GM12801 (cell line): Measurements from ENCODE around the gene ELOB.

Experiments
- TF ChIP-seq, protein P1 (sequence below): IDR thresholded peaks from one replicate; pipeline ENCODE4 v1.5.1; 2011; ENCODE audit warnings: control low read depth; ENCODE audit not compliant: insufficient read length; ENCODE audit errors: extremely low read depth

The ELOB gene

DNA sequence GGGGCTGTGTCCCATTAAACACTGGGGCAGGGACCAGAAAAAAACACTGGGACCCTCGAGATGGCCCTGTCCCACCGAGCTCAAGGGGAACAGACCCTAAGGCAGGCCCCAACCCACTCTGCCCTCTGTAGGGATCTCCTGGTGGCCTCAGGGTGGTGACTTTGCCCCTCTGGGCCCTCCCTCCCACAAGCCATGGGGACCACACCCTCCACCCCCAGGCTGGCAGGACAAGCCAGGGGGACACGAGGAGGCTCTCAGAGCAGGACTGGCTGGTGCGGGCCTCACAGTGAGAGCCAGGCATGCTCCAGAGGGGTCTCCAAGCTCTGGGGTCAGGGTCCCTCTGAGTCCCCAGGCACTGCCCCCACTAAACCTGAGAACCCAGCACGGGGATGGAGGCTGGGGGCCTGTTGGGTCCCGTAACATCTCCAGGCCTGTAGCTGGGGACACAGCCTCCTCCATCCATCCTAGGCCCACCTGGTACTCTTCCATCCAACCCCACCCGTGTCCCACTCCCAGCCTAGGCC lies 39.1 kb downstream of the ELOB start:
- TF ChIP-seq, protein P1, sequence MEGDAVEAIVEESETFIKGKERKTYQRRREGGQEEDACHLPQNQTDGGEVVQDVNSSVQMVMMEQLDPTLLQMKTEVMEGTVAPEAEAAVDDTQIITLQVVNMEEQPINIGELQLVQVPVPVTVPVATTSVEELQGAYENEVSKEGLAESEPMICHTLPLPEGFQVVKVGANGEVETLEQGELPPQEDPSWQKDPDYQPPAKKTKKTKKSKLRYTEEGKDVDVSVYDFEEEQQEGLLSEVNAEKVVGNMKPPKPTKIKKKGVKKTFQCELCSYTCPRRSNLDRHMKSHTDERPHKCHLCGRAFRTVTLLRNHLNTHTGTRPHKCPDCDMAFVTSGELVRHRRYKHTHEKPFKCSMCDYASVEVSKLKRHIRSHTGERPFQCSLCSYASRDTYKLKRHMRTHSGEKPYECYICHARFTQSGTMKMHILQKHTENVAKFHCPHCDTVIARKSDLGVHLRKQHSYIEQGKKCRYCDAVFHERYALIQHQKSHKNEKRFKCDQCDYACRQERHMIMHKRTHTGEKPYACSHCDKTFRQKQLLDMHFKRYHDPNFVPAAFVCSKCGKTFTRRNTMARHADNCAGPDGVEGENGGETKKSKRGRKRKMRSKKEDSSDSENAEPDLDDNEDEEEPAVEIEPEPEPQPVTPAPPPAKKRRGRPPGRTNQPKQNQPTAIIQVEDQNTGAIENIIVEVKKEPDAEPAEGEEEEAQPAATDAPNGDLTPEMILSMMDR: no peak

DNA sequence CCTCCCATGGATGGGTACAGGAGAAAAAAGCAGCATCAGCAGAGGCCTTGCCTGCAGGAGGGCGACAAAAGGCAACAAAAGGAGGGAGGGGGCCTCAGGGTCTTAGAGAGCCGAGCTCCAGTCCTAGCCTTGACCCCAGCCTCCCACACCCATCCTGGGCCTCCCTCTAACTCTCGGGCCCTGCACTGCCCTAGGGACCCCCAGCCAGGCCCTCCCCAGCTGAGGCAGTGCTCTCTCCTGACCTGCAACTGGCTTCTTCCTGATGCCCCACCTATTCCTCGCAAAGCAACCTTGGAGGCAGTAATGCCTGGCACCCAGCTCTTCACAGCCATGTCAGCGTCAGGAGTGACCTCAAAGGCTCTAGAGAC lies 39.9 kb downstream of the ELOB start:
- TF ChIP-seq, protein P1: no peak

DNA sequence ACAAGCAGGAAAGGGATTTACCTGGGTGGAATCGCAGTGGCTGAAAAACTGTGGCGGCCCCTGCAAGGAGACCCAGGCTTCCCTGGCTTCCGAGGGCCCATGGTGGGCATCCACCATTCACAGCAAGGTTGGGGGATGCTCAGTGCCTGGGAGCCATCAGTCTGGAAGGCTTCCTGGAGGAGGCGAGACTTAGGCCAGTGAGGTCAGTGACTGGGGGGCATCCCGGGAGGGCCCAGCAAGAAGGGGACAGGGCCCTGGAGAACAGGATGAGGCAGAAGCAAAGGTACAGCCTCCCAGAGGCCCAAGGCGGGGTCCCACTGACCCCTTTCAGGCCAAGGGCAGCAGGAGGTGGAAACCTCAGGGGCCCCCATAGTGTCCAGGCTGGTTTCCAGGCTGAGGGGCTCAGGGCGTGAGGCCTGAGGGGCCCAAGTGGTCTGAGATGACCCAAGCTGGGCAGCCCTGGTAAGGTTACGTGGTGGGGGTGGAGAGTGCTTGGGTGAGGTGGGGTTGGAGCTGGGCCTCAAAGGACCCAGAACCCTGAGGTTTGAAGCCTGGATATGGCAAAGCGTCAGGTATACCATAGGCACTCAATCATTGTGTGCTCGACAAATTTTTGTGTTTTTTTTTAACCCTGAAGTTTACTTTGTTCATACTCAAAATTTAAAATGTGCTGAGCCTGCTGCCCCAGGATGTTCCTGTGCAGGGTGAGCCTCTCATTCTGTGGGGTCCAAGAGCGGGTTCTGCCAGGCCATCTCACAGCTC lies 40.4 kb downstream of the ELOB start:
- TF ChIP-seq, protein P1: no peak

DNA sequence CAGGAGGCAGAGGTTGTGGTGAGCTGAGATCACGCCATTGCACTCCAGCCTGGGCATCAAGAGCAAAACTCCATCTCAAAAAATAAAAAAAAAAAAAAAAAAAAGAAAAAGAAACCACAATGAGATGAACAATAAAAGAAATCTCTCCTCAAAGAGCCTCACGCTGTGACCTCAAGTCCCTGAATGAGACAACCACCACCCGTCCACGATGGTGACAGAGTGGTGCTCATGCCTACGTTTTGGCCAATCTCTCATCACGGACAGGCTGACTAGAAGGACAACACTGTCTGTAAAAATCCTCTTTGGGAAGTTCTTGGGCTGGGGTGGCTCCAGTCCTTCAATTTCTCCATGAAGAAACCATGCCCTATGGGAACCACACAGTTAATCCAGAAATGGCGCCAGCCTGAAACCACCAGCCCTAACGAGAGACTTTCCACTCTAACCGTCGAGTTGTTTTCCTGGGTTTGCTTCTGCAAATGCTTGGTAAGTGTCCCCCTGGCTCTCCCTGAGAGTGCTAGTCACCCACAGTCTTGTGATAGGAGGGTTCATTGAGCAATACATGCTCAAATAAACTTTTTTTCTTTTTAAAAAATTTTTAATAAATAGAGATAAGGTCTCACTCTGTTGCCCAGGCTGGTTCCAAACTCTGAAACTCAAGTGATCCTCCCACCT lies 42.1 kb downstream of the ELOB start:
- TF ChIP-seq, protein P1: no peak

DNA sequence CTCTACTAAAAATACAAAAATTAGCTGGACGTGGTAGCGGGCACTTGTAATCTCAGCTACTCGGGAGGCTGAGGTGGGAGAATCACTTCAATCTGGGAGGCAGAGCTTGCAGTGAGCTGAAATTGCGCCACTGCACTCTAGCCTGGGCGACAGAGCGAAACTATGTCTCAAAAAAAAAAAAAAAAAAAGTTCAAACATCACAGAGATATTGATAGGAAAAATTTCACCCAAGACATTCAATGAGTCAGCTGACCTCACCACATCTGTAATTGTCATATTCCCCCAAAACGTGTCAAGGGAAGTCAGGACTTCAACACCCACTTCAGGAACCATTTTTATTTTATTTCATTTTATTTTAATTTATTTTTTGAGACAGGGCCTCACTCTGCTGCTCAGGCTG lies 49.0 kb downstream of the ELOB start:
- TF ChIP-seq, protein P1: no peak

DNA sequence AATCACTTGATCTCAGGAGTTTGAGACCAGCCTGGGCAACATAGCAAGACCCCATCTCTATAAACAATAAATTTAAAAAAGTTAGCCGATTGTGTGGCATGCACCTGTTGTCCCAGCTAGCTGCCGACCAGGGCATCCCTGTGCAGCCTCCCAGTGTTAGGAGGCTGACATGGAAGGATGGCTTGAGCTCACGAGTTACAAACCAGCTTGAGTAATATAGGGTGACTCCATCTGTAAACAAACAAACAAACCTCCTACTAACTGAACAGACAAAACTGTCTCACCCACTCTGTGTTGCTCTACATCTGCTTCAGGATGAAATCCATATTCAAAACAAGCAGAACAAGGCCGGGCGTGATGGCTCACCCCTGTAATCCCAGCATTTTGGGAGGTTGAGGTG lies 50.2 kb downstream of the ELOB start:
- TF ChIP-seq, protein P1: no peak

DNA sequence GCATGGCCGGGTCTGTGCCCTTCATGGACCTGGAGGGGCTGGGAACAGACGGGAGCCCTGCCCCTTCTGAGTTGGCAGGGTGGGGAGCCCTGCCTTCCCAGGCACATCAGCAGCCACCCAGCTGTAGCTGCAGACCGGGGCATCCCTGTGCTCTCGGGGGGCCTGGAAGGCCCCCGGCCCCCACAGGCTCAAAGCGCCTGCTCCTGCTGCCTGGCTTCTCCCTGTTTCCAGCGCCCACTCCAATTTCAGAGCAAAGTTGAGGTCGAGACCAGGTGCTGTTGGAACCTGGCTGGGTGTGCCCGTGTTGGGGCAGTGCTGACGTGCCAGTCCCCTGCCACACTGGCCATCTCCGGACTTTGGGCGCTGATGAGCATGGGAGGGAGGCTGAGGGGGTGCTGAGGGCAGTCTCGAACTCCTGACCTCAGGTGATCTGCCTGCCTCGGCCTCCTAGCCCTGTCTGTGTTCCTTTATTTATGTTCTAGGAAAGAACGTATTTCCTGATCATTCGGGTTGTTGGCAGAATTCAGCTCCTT lies 52.2 kb downstream of the ELOB start:
- TF ChIP-seq, protein P1: no peak
